CD4-positive, alpha-beta T cell treated with Interleukin-17A for 4 hours (primary cell): ENCODE measurements around the gene KCNMB2.
"Not testable (repeated sequence)": the region's sequence is repeated elsewhere in the genome, so short reads cannot be mapped to it uniquely, and the experiment has no call there.

ENCODE experiments used
- DNase-seq: peaks from one replicate; pipeline ENCODE4 v3.0.0-alpha.2; 2020; ENCODE audit warnings: mixed read lengths

The KCNMB2 gene

GRCh38 chr3:178536211-178537079 is at the start of gene KCNMB2:
Gene KCNMB2, plus strand, starts transcription at chr3:178536436.
- no peak for DNase-seq

- no peak for DNase-seq
Measured at GRCh38 chr3:178486903-178487302, 49.3 kb upstream of the KCNMB2 start.

DNA sequence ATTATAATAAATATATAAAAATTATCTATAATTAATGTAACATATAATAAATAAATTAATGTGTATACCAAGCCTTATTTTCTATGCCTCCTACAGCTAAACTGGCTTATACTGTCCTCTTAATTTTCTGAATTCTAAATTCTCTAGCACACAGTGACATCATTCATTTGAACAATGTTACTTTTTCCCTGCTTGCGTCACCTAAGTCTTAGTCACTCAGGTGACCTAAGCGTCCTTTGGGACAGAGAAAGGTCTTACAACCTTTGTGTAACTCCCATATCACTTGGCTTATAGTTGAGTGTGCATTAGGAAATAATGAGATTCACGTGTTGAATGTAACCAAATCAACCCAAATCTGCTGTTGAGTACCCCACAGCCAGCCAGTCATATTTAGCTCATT is 48.5 kb upstream of the KCNMB2 start:
- no peak for DNase-seq

DNA sequence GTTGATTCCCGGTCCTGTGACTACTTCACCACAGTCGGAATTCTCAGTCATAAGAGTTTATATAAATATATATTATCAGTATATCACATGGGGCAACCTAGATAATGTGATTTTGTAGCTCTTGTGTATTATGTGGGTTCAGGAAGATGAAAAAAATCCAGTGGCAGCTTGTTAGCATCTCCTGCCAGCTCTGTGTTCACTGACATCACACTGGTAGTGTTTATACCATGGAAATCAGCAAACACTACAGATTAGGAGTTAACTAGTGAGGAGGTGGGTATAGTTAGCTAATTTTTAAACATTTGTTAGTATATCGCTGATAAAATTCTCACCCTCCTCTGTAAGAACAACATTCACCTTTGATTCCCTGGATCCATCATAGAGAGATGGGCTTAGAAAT is 44.5 kb upstream of the KCNMB2 start:
- no peak for DNase-seq

GRCh38 chr3:178492491-178492890 is 43.7 kb upstream of the KCNMB2 start:
- DNase-seq: no peak

GRCh38 chr3:178494386-178494785 is 41.9 kb upstream of the KCNMB2 start:
- no peak for DNase-seq

DNA sequence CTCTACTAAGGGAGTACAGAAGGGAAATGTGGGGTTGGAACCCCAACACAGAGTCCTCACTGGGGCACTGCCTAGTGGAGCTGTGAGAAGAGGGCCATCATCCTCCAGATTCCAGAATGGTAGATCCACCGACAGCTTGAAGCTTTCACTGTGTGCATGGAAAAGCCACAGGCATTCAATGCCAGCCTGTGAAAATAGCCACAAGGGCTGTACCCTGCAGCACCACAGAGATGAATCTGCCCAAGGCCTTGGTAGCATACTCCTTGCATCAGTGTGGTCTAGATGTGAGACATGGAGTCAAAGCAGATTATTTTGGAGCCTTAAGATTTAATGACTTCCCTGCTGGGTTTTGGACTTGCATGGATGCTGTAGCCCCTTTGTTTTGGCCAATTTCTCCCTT is 39.3 kb upstream of the KCNMB2 start:
- DNase-seq: no peak

DNA sequence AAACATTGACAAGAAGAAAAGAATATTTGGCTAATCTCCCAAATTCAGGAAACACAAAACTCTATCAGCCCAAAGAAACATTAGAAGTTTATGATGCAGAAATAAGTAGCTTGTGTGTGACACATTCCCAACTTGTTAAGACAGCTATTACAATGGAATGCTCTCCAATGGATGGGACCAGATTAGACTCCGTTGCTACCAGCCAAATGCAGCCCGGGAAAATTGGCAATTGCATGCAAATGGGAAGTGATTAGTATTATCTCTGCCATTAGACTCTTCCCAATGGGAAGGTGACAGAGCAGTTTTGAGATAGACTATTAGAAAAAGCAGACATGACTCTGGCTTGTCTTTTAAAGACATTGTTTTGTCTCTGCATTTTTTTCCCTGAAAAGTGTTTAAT is 37.4 kb upstream of the KCNMB2 start:
- no peak for DNase-seq

- DNase-seq: no peak
Measured at GRCh38 chr3:178500631-178501030, 35.6 kb upstream of the KCNMB2 start.

GRCh38 chr3:178504128-178504527 is 32.1 kb upstream of the KCNMB2 start:
- DNase-seq: no peak

DNA sequence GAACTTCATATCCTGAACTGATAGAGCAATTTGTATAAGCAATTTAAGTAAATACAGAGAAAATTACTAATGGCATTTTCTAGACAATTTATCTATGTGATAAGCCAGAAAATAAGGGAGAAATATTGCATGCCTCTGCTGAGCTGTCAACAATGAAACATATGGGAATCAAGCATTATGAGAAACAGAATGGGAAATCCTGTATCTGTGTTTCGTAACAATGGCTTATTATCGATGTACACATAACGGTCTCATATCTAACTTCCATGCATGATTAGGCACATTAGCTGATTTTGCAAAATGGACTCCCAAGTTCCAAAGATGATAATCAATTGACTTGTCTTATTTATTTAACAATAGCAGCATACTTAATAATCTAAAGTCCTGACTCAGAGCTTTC is 30.4 kb upstream of the KCNMB2 start:
- DNase-seq: no peak

DNA sequence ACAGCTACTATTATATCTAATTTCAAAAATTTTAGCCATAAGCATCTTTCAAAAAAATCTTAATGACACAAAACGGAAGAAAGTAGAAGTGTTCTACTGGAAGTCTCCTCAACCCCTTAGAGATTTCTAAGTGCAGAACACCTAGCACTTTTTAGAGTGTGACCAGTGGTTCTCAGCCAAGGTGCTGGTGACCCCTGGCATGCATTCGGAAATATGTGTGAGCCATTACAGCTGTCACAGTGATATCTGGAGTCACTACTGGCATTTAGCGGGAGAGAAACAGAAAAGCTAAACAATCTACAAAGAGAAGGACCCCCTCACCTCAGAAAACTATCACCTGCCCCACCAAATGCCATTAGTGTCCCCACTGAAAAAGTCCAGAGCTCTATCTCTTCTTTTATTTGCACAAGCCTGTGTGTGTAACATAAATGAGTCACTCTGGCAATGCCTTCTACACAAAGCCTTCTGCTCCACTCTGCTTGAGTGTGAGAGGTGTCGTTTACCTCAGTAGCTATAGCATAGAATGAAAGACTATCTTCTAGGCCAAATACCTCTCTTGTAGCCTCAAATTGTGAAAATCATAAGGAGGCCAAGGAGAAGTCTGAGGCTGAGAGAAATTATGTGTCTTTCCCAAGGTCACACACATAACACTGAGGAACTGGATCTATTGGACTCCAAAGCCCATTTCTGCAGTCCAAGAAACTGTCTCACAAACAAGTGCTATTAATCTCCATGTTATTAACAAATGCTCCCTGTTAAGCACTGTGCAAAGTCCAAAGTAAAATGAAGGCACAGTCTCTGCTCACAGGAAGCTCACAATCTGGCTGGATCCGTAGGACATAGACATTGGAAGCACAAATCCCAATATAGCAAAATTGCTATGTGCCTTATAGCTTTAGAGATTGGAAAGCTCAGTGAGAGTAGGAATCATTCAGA is 28.5 kb upstream of the KCNMB2 start:
- no peak for DNase-seq

GRCh38 chr3:178508443-178508825 is 27.8 kb upstream of the KCNMB2 start:
- no peak for DNase-seq

GRCh38 chr3:178510496-178510895 is 25.7 kb upstream of the KCNMB2 start:
- DNase-seq: no peak

DNA sequence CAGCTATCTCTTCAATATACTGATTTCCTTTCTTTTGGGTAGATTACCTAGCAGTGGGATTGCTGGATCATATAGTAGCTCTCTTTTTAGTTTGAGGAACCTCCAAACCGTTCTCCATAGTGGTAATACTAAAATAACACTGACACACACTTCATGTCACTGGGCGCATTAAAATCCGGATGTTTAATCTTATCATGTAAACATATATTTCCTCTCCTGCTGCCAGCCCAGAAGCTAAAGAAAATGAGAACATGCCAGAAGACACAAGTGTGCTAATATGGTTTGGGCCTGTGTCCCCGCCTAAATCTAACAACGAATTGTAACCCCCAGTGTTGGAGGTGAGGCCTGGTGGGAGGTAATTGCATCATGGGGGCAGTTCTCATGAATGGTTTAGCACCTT is 23.6 kb upstream of the KCNMB2 start:
- DNase-seq: no peak

- no peak for DNase-seq
Measured at GRCh38 chr3:178513546-178514380, 22.5 kb upstream of the KCNMB2 start.

DNA sequence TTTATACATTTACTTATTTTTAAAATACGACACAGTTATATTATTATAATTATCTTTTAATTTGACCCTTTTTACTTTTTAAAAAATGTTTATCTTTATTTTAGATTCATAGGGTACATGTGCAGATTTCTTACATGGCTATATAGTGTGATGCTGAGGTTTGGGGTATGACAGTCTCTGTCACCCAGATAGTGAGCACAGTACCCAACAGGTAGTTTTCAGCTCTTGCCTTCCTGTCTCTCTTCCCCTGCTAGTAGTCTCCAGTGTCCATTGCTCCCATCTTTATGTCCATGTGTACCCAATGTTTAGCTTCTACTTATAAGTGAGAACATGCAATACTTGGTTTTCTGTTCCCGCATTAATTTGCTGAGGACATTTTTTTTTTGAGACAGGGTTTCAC is 21.8 kb upstream of the KCNMB2 start:
- no peak for DNase-seq

DNA sequence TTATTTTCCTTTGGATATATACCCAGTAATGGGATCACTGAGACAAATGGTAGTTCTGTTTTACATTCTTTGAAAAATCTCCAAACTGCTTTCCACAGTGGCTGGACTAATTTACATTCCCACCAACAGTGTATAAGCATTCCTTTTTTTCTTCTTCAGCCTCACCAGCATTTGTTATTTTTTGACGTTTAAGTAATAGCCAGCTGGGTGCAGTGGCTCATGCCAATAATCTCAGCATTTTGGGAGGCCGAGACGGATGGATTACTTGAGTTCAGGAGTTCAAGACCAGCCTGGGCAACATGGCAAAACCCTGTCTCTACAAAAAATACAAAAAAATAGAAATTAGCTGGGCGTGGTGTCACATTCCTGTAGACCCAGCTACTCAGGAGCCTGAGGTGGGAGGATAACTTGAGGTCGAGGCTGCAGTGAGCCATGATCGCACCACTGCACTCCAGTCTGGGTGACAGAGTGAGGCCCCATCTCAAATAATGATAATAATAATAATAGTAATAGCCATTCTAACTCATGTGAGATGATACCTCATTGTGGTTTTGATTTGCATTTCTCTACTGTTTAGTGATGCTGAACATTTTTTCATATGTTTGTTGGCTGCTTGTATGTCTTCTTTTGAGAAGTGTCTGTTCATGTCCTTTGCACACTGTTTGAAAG is 21.0 kb upstream of the KCNMB2 start:
- not testable (repeated sequence) for DNase-seq

GRCh38 chr3:178517665-178518334 is 18.4 kb upstream of the KCNMB2 start:
- no peak for DNase-seq

GRCh38 chr3:178518660-178519396 is 17.4 kb upstream of the KCNMB2 start:
- no peak for DNase-seq

DNA sequence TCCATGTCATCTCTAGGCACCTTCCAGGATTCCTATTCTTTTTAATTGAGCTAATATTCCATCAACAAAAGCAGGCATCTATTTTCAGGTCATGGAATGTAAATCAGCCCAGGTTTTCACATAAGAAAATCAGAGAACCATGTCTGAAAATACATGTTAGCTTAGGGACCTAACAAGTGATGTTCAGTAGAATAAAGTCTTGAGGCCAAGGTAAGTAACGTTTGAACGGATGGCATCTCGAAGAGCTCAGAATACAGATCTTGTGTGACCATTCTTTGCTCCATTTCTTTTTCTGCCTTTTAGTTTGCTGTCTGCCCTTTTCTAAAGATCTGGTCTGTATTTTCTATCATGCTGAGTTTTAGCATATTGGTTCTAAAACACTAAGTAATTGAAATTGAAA is 16.5 kb upstream of the KCNMB2 start:
- no peak for DNase-seq
